ENCODE results near the gene TPPP. TPM values are rescaled to one million over a fixed set of nuclear protein-coding genes. Genes with fewer than 3 reads are reported as not detected.

Gene TPPP
- total and polyA plus RNA-seq, 5 donors, result 12.2 to 30.1 (median 18.7) TPM

DNA sequence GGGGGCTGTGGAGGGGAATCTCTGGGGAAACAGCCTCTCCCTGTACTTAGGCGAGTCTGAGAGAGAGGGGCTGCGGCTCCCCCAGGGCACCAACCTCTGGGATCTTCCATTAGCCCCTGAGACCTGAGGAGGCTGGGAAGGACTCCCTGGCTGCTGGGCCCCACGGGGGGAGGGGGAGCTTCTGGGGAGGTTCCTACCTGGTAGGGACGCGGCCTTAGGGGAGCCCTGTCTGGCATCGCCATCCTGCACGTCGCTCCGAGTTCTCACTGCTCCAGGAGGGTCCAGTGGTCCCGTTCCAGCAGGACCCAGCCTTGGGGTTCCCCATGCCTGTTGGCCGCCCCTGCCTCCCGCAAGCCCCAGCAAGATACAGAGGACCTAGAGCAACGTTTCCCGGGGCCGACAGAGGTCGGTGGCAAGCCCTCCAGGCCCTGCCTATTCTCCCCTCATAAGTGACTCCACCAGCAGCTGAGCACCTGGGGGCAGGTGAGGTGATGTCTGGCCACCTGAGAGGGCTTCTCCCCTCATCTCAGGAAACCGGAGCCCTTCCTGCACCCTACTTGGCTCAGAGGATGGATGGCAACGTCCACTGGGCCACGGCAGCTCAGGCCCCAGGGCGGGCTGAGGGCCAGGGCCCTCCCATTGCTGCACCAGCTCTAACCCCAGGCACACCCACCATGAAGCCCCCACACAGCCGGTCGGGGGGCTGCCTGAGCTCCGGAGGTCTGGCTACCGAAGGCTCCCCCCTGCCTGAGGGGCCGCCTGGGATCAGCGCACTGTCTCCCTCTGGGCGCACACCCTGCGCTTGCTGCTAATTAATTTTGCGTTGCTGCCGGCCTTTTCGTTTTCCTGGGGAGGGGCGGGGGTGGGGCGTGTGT, 22.5 kb downstream of the TPPP start:
- H3K9me3 ChIP-seq (ENCODE audit: control insufficient read depth, low read length), result no peaks in the 10 kb centered on the region
- 67% methylated on average over 33 of the region's 33 CpGs for whole genome bisulfite sequencing
- H3K27me3 ChIP-seq (ENCODE audit: control insufficient read depth, insufficient read depth), result no peaks in the 10 kb centered on the region
- H3K27ac ChIP-seq (ENCODE audit: low read length), result no peak overlapping the region
- no peak overlapping the region for H3K4me3 ChIP-seq (ENCODE audit: low read length)
- intact Hi-C loops (cut with DNase I), result loop anchor here (5.0 kb wide), 1 partner anchor 232 kb away; no protein-coding TSS in a partner anchor
- H3K4me1 ChIP-seq (ENCODE audit: control insufficient read depth, insufficient read depth, low read length), result peaks cover 7% of the 10 kb centered on the region
- no peak for ATAC-seq
- DNase-seq, result peak in 2 of 3 donors; percentile 54 to 55

DNA sequence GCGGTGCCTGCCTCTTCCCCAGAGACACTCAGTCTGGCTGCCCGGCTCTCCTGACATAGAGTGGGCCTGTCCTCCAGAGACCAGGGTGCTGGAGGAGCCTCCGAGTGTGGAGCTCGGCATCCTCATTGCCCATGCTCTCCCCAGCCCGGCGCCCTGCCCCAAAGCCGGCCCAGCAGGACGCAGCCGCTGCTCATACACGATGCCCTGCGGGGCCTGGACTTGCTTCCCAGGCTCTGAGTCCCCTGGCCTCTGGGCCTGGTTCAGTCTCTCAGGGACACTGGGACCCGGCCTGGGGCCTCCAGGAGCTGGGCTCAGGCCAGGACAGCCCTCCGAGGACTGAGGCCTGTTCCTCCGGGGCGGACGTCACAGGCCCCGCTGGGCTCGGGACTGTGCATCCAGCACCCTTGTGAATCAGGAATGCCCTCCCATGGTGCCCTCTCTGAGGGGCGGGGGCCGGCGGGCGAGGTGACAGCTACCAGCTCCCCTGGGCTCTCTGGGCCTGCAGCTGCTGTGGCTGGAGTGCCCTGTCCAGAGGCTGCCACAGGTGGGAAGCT, 23.2 kb downstream of the TPPP start:
- intact Hi-C loops (cut with DNase I), result loop anchor here (5.0 kb wide), 1 partner anchor 232 kb away; no protein-coding TSS in a partner anchor
- Histone ChIP-seq H3K4me1 (ENCODE audit: control insufficient read depth, insufficient read depth, low read length) (peaks cover 6% of the 10 kb centered on the region), H3K27ac (ENCODE audit: low read length) (no peak overlapping the region), H3K9me3 (ENCODE audit: control insufficient read depth, low read length) (no peaks in the 10 kb centered on the region), H3K4me3 (ENCODE audit: low read length) (no peak overlapping the region), H3K27me3 (ENCODE audit: control insufficient read depth, insufficient read depth) (no peaks in the 10 kb centered on the region)
- peak; percentile 18 to 67 (median 55) for DNase-seq
- ATAC-seq, result no peak
- 78% methylated on average over 22 of the region's 22 CpGs for WGBS

DNA sequence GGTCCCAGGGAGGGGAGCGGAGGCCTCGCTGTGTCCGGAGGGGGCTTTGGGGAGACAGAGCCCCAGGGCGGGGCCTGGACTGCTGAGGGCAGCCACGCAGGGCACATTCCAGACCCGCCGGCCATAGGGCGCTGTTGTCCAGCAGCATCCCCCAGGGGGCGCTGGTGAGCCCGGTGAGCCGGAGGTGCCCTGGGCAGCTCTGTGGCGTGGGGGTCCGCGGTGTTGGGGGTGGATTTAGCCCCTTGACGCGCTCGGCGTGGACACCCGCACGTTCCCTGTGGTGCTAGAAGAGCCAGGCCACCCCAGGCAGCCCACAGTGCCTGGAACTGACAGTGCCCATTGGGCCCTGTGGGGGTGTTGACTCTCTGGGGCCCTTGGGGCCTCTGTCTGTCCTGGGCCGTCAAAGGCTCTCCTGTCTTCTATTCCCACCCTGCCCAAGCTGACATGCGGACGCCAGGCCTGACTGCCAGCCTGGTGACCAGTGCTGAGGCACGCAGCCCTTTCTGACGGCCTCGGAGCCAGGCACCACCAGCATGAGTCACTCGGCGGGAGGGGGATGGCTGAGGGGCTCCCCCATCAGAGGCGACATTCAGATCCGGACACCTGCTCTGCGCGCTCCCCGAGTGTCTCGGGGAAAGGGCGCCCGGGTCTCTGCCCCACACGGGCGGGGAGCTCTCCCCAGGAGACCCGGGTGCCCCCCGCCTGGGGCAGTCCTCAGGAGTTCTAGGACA, 23.9 kb downstream of the TPPP start:
- no peaks in the 10 kb centered on the region for H3K4me1 ChIP-seq (ENCODE audit: control insufficient read depth, insufficient read depth, low read length)
- no peak overlapping the region for H3K27ac ChIP-seq (ENCODE audit: low read length)
- ATAC-seq (peak in 1 of 2 donors; percentile 6), DNase-seq (peak; percentile 27 to 82 (median 53))
- H3K9me3 ChIP-seq (ENCODE audit: control insufficient read depth, low read length), result no peaks in the 10 kb centered on the region
- no peak overlapping the region for H3K4me3 ChIP-seq (ENCODE audit: low read length)
- WGBS, result 66% methylated on average over 40 of the region's 40 CpGs
- H3K27me3 ChIP-seq (ENCODE audit: control insufficient read depth, insufficient read depth), result no peaks in the 10 kb centered on the region
- intact Hi-C loops (cut with DNase I), result no loop called here

DNA sequence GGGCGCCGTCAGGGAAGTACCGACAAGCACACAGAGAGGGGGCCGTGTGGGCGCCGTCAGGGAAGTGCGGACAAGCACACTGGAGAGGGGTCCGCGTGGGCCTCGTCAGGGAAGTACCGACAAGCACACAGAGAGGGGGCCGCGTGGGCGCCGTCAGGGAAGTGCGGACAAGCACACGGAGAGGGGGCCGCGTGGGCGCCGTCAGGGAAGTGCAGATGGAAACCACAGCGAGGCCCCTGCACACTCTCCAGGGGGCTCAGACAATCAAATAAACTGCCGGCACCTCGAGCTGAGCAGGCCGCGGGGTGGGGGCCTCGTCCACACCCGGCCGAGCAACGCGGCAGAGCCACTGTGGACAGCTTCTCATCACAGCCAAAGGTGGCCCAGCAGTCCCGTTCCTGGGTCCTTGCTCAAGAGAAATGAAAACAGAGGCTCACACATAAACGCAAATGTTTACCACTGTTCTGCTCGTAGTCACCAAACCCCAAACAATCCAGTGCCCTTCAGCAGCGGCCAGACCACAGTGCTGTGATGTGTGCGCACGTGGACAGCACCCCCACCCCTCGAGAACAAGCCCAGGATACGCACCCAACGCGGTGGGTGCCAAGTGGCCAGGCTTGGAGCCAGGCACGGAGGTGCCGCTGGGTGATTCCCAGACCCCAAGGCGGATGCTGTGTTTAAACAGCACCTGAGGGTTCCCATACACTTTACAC, 24.7 kb downstream of the TPPP start:
- DNase-seq (peak in 2 of 3 donors; percentile 13 to 25), ATAC-seq (no peak)
- Histone ChIP-seq H3K4me3 (ENCODE audit: low read length) (no peak overlapping the region), H3K27ac (ENCODE audit: low read length) (no peak overlapping the region), H3K27me3 (ENCODE audit: control insufficient read depth, insufficient read depth) (no peaks in the 10 kb centered on the region), H3K4me1 (ENCODE audit: control insufficient read depth, insufficient read depth, low read length) (no peaks in the 10 kb centered on the region), H3K9me3 (ENCODE audit: control insufficient read depth, low read length) (no peaks in the 10 kb centered on the region)
- WGBS, result 78% methylated on average over 44 of the region's 44 CpGs
- intact Hi-C loops (cut with DNase I), result no loop called here

DNA sequence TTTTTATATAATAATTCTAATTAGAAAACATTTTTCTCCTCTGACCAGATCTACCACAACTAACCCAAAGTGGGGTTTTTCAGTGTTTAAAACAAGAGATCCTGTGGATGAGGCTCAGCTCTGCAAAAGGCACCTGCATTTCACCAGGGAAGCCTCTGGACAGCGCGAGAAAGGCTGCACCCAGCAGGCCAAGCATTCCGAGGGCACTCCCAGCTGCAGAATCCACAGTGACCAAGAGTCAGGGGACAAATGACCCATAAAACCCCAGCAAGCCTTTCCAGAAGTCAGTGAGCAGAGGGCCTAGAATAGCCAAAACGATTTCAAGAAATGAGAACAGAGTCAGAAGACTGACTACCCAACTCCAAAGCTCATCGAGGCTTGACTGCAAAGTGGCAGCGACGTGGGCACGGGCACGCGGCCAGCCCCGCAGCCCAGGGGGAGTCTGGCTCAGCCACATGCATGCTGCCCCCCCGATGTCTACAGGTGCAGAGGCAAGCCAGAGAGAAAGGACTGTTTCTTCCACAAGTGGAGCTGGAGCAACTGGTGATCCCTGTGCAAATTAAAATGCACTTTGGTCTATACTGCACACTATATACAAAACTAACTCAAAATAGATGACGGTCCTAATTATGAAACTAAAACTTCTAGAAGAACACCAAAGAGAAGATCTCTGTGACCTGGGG, 26.2 kb downstream of the TPPP start:
- DNase-seq (peak in 2 of 3 donors; percentile 2 to 40), ATAC-seq (no peak)
- Histone ChIP-seq H3K27ac (ENCODE audit: low read length) (no peak overlapping the region), H3K4me3 (ENCODE audit: low read length) (no peak overlapping the region), H3K4me1 (ENCODE audit: control insufficient read depth, insufficient read depth, low read length) (no peaks in the 10 kb centered on the region), H3K27me3 (ENCODE audit: control insufficient read depth, insufficient read depth) (no peaks in the 10 kb centered on the region), H3K9me3 (ENCODE audit: control insufficient read depth, low read length) (no peaks in the 10 kb centered on the region)
- intact Hi-C loops (cut with DNase I), result no loop called here
- 91% methylated on average over 13 of the region's 13 CpGs for whole genome bisulfite sequencing

DNA sequence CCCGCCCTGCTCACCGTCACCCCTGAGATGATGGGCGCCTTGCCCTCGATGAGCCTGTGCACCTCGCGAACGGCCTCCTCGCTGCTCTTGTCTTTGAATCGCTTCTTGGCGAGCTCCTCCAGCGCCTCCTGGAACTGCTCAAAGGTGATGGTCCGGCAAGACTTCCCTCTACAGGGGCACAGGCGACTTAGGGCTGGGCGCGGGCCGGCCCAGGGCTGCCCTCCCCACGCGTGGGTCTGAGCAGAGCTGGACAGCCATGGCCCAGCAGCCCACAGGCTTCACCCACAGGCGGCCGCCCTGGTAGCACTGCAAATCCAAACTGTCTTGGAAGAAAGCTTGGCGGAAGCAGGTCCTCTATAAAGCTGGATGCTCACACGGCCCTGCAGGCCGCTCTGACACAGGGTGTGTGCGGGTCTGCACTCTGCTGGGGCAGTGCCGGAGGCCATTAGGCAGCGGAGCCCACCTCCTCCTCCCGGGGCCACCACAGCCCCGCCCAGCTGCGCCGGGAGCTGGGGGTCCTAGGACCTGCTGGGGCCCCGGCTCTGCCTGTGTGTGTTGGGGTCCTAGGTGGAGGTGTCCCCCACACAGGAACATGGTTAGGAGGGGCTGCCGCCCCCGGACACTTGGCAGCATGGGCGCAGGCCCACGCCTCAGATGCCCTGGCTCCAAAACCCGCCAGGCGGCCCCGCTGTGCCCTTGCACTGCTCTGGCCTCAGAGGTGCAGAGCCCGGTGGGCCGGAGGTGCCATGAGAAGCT, 27.0 kb downstream of the TPPP start:
- no peaks in the 10 kb centered on the region for H3K4me1 ChIP-seq (ENCODE audit: control insufficient read depth, insufficient read depth, low read length)
- no peak overlapping the region for H3K4me3 ChIP-seq (ENCODE audit: low read length)
- 95% methylated on average over 40 of the region's 40 CpGs for WGBS
- no peaks in the 10 kb centered on the region for H3K9me3 ChIP-seq (ENCODE audit: control insufficient read depth, low read length)
- no peak for ATAC-seq
- intact Hi-C loops (cut with DNase I), result no loop called here
- no peaks in the 10 kb centered on the region for H3K27me3 ChIP-seq (ENCODE audit: control insufficient read depth, insufficient read depth)
- no peak overlapping the region for H3K27ac ChIP-seq (ENCODE audit: low read length)
- DNase-seq, result peak; percentile 11 to 55 (median 52)

DNA sequence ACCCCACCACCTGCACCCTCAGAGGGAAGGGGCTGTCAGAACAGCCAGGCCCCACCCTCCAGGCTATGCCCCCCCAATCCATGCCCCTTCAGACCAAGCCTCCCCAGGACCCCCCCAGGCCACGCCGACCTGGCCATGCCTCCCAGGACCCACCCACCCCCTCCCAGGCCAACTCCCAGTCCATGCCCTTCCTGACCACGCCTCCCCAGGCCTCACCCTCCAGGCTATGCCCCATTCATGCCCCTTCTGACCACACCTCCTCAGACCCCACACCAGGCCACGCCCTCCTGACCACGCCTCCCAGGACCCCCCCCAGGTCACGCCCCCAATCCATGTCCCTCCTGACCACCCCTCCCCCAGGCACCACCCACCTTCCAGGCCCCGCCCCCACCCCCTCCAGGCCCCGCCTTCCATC, 27.6 kb downstream of the TPPP start:
- H3K4me1 ChIP-seq (ENCODE audit: control insufficient read depth, insufficient read depth, low read length), result no peaks in the 10 kb centered on the region
- WGBS, result 87% methylated on average over 8 of the region's 8 CpGs
- H3K27me3 ChIP-seq (ENCODE audit: control insufficient read depth, insufficient read depth), result no peaks in the 10 kb centered on the region
- H3K27ac ChIP-seq (ENCODE audit: low read length), result no peak overlapping the region
- DNase-seq (peak; percentile 12 to 58 (median 47)), ATAC-seq (no peak)
- H3K4me3 ChIP-seq (ENCODE audit: low read length), result no peak overlapping the region
- intact Hi-C loops (cut with DNase I), result no loop called here
- H3K9me3 ChIP-seq (ENCODE audit: control insufficient read depth, low read length), result no peaks in the 10 kb centered on the region

DNA sequence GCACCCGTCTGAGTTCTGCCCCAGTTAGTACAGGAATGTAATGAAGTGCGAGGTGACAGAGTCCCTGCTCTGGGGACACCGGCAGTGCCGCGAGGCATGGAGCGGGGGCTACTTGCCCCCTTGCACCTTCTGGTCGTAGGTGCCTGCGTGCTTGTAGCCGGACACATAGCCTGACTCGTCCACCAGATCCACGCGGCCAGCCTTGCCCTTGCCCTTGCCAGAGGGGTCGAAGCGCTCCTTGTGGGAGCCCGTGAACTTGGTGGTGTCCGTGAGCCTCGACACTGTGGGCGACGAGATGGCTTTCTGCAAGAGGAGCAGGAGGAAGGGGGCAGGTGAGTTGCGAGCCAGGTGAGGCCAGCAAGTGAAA, 28.2 kb downstream of the TPPP start:
- H3K27me3 ChIP-seq (ENCODE audit: control insufficient read depth, insufficient read depth), result no peaks in the 10 kb centered on the region
- no peak overlapping the region for H3K27ac ChIP-seq (ENCODE audit: low read length)
- ATAC-seq, result no peak
- DNase-seq, result peak in 2 of 3 donors; percentile 0 to 32
- no peak overlapping the region for H3K4me3 ChIP-seq (ENCODE audit: low read length)
- H3K4me1 ChIP-seq (ENCODE audit: control insufficient read depth, insufficient read depth, low read length), result no peaks in the 10 kb centered on the region
- intact Hi-C loops (cut with DNase I), result no loop called here
- WGBS, result 91% methylated on average over 20 of the region's 20 CpGs
- H3K9me3 ChIP-seq (ENCODE audit: control insufficient read depth, low read length), result no peaks in the 10 kb centered on the region

DNA sequence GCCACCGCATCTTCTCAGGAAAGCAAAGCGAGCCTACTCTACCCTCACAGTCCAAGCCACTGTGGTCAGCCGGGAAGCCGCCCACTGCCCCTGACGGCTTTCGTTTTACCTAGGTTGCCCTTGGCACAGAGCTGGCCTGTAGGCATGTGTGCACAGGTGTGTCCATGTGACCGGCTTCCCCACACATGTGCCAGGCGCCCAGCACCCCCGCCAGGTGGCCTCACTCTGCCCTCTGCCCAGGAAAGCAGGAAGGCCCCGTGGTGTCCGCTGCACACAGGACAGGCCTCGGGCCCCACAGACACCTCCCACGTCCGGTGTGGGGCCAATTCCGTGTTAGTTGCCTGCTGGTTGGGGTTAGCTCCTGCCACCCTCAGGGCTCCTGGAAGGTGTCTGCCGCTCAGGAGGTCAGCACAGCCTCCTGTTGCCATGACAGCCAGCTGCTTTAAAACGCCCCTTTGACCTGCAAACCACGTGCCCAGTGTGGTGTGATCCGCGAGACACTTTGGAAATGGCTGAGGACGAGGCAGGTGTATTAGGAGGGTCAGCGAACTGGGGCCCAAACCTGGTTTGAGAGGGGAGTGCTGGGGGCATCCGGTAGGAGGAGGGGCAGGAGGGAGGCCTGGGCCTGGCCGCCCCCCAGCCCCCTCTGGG, 28.7 kb downstream of the TPPP start:
- ATAC-seq (no peak), DNase-seq (peak in 2 of 3 donors; percentile 9 to 41)
- Histone ChIP-seq H3K27ac (ENCODE audit: low read length) (no peak overlapping the region), H3K9me3 (ENCODE audit: control insufficient read depth, low read length) (no peaks in the 10 kb centered on the region), H3K4me1 (ENCODE audit: control insufficient read depth, insufficient read depth, low read length) (no peaks in the 10 kb centered on the region), H3K27me3 (ENCODE audit: control insufficient read depth, insufficient read depth) (no peaks in the 10 kb centered on the region), H3K4me3 (ENCODE audit: low read length) (no peak overlapping the region)
- 87% methylated on average over 24 of the region's 24 CpGs for WGBS
- intact Hi-C loops (cut with DNase I), result no loop called here

Data from right cardiac atrium (tissue), 5 donors.